HG03571 (cell line): ENCODE results near the gene DHRS13.
"Not testable (repeated sequence)": the region's sequence is repeated elsewhere in the genome, so short reads cannot be mapped to it uniquely, and the experiment has no call there.

ENCODE experiments used
- ATAC-seq: cut with Tn5 transposase; IDR thresholded peaks from one replicate; pipeline ENCODE4 v1.9.1; 2021; ENCODE audit not compliant: unreplicated experiment

Gene DHRS13

DNA sequence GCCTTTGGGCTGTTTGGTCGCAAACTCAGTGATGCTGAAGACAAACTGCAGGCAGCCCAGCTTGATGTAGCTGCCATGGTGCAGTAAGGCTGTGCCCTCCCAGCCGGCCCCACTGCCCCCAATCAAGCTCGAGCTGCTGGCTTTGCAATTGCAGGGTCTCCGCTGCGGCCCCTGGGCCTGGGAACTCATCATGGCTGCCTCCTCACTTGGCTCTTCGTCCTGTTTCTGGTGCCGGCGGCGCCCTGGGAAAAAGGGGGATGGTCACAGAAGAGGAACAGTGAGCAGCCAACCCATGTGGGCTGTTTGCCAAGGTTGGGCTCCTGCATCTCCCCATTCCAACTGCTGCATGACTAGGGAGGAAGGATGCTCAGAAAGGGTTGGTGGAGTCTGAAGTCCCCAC, 3.4 kb upstream of the DHRS13 start:
- ATAC-seq, result no peak

DNA sequence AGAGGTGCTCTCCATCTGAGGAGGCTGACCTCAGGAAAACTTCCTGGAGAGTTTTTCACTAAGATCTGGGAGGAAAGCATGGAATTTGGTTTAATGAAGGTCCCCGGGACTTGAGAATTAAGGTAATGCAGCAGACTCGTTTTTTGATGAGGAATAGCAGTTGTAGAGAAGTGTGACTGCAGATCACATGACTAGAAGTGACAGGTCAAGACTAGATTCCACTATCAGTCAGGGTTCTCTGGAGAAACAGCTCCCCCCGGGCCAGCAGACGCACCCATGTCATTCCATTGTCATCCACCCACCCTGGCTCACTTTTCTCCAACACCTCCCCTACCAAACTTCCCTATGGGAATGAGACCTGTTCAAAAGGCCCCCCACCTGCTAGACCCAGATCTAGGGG, 1.9 kb upstream of the DHRS13 start:
- ATAC-seq, result no peak

DNA sequence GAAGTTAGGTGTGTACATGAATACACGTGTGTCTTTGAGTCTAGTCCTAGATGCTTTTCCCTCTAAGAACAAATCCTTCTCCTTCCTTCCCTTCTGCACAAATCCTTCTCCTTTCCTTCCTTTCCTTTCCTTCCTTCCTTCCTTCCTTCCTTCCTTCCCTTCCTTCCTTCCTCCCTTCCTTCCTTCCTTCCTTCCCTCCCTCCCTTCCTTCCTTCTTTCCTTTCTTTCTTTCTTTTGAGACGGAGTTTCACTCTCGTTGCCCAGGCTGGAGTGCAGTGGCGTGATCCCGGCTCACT, 615 bp upstream of the DHRS13 start:
- not testable (repeated sequence) for ATAC-seq

DNA sequence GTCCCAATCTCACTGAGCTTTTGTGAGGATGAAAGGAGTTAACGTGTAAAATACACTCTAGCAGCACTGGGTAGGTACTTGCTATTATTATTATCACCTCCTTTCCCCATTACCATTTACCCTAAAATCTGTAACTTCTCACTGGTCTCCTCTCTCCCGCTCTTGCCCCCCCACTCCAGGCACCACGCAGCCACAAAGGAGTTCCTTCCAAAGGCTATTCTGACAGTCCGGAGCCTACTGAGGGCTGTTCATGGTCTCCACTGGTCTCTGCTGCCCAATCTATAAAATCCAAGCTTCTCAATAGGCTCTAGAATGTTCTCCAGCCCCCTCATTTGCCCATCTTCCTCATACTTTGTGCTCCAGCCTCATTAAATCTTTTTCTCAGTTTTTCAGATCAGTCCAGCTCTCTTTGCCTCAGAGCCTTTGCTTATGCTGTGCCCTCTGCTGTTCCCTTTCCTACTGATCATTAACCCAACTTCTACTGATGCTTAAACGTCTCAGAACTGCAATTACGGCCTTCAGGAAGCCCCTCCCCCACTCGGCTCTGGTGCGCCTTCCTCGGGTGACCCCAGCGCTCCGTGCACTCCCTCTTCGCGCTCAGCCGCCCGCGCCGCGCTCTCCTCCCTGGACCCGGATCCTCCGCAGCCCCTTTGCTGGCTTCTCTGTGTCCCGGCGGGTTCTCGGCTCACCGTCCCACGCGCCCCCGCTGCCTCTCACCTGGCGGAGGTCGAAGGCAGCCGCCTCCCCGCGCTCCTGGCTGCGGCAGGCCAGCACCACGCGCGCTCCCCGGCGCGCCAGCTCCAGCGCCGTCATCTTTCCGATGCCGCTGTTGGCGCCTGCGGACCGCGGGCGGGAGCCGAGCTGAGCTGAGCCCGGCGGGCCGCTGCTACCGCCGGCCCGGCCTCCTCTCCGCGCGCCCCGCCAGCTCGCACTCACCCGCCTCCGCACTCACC, 737 bp downstream of the DHRS13 start:
- ATAC-seq, result peak; percentile 32

DNA sequence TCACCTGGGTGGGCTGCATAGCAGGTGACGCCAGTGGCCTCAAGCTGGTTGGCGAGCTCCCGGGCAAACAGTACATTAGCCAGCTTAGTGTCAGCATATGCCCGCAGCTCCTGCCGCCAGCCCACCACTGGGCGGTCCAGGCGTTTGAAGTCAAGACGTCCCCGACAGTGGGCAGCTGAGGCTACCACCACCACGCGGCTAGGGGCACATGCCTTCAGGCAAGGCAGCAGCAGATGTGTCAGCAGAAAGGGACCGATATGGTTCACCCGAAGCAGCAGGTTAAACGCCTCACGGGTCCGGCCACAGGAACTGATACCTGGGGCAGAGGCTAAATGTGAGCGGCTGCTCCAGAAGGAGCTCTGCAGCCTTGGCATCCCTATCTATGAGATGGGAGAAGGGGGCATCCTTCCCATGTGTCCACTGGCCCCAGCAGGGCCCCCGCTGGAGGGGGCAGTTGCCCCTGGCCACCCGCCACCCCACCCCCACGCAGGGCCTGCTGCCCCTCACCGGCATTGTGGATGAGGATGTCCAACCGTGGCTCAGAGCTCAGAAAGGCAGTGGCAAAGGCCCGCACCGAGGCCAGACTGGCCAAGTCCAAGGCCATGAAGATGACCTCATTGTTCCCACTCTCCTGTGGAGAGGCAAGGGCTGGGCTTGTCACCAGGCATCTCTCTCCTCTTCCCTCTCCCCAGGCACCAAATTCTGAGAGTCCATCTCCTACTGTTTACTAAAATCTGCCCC, 1.7 kb downstream of the DHRS13 start:
- ATAC-seq, result no peak

DNA sequence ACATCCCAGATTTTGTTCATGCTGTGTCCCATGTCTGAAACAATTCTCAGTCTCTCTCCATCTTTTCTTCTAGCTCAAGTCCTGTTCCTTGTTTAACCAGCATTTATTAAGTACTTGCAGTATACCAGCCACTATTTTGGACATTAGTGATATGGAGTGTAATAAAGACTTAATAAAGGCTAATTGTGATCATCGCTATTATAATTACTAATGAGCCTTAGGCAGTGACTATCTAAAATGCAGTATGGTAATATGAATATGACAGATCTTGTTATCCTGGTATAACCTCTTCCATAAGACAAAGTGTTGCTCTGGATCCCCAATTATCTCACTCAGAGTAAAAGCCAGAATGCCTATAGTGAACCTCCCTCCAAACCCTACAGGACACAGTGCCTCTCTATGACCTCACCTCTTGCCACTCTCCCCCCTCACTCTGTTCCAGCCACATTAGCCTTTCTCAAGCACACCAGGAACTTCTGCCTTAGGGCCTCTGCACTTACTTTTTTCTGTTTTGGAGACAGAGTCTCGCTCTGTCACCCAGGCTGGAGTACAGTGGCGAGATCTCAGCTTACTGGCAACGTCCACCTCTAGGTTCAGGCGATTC, 3.6 kb downstream of the DHRS13 start:
- ATAC-seq, result no peak

DNA sequence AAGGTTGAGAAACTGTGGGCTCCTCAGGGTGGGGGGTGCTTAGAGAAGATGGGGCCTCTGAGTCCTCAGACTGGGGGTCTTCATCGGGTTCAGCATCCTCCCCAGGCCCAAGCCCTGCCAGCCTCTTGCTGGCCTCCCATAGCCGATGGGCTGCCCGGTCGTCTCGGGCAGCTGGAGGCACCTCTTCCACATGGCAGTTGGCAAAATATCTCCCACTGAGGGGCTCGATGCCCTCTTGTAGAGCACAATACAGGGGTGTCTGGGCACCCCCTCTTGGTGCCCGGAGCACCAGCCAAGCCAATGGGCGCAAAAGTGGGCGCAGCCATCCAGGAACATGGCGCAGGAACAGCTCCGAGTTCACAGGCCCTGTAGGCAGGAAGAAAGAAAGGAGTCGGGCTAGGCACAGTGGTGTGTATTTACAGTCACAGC, 4.3 kb downstream of the DHRS13 start:
- ATAC-seq, result no peak

DNA sequence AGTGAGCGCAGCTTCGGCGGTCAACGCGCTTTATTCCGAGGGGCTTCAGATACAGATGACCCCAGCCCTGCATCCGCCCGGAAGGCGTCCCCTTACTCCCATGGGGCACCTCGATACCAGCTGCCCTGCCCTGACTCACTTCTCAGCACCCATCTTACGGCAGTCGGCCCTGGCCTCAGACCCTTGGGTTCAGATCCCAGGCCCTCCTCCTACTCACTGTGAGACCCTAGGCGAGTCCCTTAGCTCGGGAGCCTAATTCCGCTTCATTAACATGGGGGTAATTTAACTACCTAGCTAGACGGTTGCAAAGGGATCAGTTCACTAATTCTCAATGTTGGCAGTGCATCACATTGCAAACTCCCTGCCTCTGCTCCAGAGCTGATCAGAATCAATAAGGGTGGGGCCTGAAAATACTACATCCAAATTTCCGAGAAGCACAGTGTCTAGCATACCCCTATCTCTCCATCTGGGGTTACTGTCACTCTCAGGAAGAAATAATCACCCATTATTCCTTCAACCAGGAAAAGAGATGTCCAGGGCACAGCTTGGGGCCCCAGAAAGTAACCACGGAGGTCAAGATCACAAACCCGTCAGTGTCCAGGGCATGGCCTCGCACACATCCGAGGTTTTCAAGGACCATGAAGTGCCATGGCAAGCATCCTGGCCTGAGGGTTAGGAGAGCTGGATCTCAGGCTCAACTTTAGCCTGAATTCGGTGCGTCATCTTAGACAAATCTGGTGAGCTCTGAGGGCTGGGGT, 4.9 kb downstream of the DHRS13 start:
- no peak for ATAC-seq

DNA sequence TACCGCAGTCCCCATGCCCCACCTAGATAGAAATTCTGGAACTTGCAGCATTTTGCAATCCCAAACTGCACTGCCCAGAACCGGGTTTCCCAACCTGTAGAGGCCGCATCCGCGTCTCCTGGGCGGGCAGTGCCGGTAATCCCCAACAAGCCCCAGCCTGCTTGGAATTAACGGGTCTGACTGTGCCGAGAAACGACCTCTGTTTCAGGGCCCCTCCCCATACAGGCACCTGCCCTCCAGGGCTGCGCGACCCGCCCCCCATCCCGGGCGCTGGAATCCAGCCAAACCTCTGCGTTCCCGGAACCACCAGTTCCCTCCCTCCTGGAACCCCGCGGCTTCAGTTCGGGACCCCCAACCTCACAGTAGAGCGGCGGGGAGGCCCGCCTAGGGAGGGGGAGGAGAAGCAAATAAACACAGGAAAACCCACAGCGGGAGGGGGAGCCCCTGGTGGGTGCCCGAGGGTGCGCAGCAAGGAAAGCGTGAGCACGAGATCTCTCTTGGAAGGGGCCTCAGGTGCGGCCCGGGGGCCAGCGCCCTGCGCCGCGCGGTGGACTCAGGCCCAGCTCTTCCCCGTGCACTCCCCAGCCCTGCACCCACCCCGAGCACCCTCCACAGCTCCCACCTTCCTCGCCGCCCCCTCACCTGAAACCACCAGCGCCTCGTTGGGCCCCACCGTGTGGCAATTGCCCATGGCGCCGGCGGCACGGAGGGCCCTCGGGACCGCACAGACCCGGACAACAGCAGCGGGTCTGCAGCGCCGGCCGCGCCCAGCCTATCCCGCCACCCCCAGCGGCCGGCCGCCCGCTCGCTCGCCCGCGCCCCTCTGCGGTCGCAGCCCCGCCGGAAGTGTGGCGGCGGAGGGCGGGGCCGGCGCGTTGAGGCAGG, 5.8 kb downstream of the DHRS13 start, which contains the start of gene FLOT2:
TSS of gene FLOT2 (minus strand) at position 850 of the 885 bp plus-strand sequence. CDS start at position 691, 159 bp downstream.
- ATAC-seq, result no peak

DNA sequence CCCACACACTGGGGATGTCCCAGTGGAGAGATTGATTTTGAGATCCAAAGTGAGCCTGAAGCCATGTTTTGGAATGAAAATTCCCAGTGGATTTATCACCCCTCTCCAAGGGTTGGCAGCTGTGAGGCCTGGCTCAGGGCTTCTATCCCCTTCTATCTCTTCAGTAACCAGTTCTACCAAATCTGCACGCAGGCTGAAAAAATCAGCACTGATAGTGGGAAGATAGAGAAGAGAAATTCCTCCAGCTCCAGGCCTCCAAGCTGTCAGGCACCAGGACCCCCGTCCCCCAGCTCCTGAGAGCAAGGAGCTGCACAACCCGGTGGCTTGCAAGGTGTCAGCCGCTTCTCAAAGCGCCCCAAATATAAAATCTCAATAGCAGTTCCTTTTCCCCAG, 6.4 kb downstream of the DHRS13 start:
- no peak for ATAC-seq

DNA sequence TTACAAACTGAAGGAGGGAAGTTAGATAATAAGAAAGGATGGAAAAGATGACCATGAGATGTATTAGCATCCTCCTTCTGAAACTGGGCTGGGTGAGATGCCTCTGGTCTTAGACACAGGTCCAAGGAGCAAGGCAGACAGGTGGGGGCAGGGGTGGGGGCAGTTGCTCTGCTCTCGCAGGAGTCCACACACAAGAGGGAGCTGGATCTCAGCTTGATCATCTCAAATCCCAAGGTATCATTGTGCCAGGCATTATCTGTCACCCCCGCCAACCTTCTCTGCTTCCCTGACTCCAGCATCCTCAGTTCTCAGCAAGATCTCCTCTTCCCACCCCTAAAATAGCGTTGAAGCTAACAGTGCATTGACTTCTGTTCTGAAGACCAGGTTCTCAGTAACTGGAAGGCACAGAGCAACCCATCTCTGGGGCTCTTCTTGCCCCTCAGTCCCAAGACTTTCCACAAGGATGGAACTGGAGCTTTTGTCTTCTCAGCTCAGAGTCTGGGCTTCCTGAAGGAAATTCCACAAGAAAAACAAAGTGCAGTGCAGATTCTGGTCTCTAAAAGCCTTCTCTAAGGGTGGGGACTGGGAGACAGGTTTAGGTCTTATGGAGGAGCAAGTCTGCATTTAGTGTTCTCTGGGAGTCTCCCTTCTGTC, 7.0 kb downstream of the DHRS13 start:
- no peak for ATAC-seq

DNA sequence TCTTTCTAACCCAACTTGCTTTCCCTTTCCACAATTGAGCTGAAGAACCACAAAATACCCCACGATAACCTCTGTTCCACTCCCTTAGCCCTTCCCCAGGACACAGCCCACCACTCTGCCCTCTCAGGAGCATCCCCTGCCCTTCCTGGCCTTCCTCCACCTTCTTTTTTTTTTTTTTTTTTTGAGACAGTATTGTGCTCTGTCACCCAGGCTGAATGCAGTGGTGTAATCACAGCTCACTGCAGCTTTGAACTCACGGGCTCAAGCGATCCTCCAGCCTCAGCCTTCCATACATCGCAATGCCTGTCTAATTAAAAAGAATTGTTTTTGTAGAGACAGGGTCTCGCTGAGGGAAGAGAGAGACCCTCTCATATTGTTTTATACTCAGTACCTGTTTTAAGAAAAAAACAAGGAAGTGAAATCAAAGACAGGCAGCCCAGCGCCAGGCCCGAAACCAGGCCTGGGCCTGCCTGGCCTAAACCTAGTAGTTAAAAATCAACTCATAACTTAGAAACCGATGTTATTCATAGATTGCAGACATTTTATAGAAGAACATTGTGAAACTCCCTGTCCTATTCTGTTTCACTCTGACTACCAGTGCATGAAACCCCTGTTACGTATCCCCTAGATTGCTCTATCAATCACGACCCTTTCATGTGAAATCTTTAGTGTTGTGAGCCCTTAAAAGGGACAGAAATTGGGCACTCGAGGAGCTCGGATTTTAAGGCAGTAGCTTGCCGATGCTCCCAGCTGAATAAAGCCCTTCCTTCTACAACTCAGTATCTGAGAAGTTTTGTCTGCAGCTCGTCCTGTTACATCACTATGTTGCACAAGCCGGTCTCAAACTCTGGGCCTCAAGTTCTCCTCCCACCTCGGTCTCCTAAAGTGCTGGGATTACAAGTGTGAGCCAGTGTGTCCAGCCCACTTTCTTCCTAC, 9.4 kb downstream of the DHRS13 start:
- ATAC-seq, result not testable (repeated sequence)

DNA sequence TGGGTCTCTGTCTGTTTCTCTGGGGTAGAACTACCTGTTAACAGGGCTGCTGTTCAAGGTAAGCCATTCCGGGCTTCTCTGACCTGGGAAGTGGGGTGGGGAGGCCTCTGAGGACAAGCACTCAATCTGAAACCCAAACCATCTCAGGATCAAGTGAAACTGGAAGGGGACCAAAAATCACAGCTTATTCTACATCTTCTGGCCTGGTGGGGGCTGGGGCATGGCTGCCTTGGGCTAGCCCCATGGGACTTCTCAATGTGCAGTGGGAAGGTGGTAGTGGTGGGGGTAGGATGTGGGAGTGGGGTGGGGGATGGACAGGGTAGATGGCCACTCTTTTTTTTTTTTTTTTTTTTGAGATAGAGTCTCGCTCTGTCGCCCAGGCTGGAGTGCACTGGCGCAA, 10.9 kb downstream of the DHRS13 start:
- no peak for ATAC-seq

DNA sequence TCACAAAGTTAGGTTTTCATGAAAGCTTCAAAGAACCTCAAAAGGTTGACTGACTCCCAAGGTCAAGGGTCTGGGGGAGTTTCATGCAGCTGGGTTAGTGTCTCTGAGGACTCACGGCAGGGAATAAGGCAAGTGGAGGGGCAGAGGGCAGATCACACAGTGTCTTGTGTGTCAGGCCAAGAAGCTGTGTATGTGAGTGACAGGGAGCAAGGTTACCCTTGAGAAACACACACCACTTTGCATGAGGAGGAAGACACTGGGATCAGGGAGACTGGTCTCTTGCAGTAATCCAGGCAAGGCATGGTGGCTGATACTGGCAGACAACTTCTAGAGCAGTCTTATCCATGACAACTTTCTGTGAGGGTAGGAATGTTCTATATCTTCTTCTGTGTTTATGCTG, 11.7 kb downstream of the DHRS13 start:
- ATAC-seq, result no peak

DNA sequence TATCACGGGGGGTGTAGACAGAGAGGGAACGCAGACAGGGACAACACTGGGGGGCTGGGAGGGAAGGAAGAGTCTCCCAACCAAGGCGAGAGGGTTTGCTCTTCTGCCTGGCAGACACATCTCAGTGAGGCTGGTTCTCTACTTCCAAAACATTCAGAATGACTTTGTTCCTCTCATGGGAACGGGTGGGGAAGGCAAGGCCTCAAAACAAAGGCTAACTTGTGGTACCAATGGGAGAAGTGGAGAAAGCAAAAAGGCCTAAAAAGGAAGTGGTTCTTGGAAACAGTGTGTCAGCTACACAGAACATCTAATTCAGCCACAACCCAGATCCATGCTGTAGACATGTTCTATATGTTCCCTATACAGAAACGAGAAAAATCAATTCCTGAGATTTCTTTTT, 12.9 kb downstream of the DHRS13 start:
- ATAC-seq, result no peak

DNA sequence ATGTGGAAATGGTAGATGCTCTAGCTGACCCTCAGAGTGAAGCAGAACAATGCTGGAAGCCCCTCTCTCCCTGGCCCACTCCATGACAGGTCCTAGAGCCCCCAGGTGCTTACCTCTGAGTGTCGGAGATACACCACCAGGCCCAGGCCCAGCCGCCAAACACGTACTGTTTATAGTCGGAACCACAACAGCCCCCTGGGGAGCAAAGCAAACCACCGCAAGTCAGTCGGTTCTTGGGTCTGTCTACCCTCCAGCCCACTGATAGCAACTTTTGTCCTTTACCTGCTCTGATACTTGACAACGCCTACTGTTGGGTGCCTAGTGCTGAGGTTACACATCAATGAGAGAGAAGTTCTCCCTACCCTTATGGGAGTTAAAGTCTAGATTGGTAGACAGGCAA, 14.0 kb downstream of the DHRS13 start:
- ATAC-seq, result no peak

DNA sequence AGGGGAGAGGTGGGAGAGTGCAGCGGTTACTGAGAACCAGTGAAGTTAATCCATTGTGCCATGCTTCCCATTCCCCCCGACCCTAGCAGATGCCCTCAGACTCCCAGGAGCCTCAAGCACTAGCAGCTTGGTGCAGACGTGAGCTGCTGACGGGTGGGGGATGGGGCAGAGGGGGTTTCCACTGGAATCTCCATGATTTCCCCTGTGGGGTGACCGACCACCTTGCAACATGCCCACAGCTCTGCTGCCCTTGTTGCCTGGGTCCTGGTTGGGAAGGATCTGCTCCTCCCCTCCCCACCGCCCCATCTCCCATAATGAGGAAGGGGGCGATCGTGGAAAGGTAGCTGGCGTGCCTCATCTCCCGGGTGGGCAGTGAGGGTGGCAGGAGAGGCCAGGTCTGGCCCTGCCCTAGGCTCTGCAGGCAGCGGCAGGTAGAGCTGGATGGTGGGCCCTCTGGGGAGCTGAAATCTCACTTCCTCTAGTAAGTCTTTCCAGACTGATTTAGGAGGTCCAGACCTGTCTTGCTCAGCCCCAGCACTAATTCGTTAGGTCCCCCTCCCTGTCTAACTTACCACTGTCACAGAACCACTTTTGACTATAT, 14.9 kb downstream of the DHRS13 start:
- no peak for ATAC-seq

DNA sequence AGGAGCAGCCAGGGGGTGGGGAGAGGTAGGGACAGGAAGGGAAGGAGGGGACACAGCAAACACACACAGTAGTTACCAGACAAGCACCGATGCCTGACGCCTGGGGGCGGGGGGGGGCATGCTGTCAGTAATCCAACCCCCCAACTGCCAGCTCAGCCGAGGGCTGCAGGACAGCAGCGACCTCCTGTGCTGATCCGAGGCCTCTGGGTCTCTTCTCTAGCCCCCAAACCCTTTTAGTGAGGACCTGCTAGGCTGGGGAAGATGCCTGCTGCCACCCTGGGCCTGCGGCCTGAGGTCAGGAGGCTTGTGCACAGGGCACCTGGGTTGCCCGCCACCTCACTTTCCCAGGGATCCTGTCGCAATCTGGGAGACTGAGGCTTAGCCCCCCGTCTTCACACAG, 16.9 kb downstream of the DHRS13 start:
- ATAC-seq, result no peak
